Measurements from ENCODE around the gene COG8. TPM values are rescaled to one million over a fixed set of nuclear protein-coding genes. Genes with fewer than 3 reads are reported as not detected.

Gene COG8
- total RNA-seq, 4 donors from 2014 or later = 24.0 to 36.0 (median 30.1) TPM

- no peak for TF ChIP-seq POLR2A (IDR thresholded peaks at IDR 0.05)
- TF ChIP-seq, protein P1, sequence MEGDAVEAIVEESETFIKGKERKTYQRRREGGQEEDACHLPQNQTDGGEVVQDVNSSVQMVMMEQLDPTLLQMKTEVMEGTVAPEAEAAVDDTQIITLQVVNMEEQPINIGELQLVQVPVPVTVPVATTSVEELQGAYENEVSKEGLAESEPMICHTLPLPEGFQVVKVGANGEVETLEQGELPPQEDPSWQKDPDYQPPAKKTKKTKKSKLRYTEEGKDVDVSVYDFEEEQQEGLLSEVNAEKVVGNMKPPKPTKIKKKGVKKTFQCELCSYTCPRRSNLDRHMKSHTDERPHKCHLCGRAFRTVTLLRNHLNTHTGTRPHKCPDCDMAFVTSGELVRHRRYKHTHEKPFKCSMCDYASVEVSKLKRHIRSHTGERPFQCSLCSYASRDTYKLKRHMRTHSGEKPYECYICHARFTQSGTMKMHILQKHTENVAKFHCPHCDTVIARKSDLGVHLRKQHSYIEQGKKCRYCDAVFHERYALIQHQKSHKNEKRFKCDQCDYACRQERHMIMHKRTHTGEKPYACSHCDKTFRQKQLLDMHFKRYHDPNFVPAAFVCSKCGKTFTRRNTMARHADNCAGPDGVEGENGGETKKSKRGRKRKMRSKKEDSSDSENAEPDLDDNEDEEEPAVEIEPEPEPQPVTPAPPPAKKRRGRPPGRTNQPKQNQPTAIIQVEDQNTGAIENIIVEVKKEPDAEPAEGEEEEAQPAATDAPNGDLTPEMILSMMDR (IDR thresholded peaks at IDR 0.05) = no peak
- intact Hi-C loops (cut with DNase I) = no loop called here
- no peaks in the 10 kb centered on the region for H3K9me3 ChIP-seq
- no peaks in the 10 kb centered on the region for H3K27me3 ChIP-seq
- H3K27ac ChIP-seq = no peak overlapping the region
- H3K4me1 ChIP-seq = peaks cover 3 to 11% (median 5%) of the 10 kb centered on the region in 3 donors
- peaks cover 0 to 42% (median 0%) of the 10 kb centered on the region in 3 donors for H3K36me3 ChIP-seq
- H3K4me3 ChIP-seq = no peak overlapping the region
- 83 to 85% methylated on average over 1 of the region's 1 CpG for WGBS, 2 donors
- no peak for DNase-seq
Measured at GRCh38 chr16:69307091-69307490, 32.3 kb downstream of the COG8 start.

- Histone ChIP-seq H3K9me3 (no peaks in the 10 kb centered on the region), H3K27me3 (no peaks in the 10 kb centered on the region), H3K4me1 (peaks cover 3 to 7% (median 5%) of the 10 kb centered on the region in 3 donors), H3K27ac (no peak overlapping the region), H3K4me3 (no peak overlapping the region), H3K36me3 (peaks cover 0 to 52% (median 0%) of the 10 kb centered on the region in 3 donors)
- DNase-seq = no peak
- WGBS, 2 donors = 68 to 80% methylated on average over 1 of the region's 1 CpG
- intact Hi-C loops (cut with DNase I) = no loop called here
- TF ChIP-seq, protein P1 (IDR thresholded peaks at IDR 0.05) = no peak
- TF ChIP-seq POLR2A (IDR thresholded peaks at IDR 0.05) = no peak
Measured at GRCh38 chr16:69306031-69306430, 33.3 kb downstream of the COG8 start.

GRCh38 chr16:69302301-69302700 is 37.1 kb downstream of the COG8 start:
- Histone ChIP-seq H3K27me3 (no peaks in the 10 kb centered on the region), H3K9me3 (no peaks in the 10 kb centered on the region), H3K4me3 (no peak overlapping the region), H3K36me3 (peaks cover 0 to 82% (median 0%) of the 10 kb centered on the region in 3 donors), H3K27ac (no peak overlapping the region), H3K4me1 (peaks cover 0 to 6% (median 0%) of the 10 kb centered on the region in 3 donors)
- intact Hi-C loops (cut with DNase I) = no loop called here
- TF ChIP-seq POLR2A (IDR thresholded peaks at IDR 0.05) = no peak
- TF ChIP-seq, protein P1 (IDR thresholded peaks at IDR 0.05) = no peak
- no peak for DNase-seq
- WGBS, 2 donors = 90 to 93% methylated on average over 4 of the region's 4 CpGs

DNA sequence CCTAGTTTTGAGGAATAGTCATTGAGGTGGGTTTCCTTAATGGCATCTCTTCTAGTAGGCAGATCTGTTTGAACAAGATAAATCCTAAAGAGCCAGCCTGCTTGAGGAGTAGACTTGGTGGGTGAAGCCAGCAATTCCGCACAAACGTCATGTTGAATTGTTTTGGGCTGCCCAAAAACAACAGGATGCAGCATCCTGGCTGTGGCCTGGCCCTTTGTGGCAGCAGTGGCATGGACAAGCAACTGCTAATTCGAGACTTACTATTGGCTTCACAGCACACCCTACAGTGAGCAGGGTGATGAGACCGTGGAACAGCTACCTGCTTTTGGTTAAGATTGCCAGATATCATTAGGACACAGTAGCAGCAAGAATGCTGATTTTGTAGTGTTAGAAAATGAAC is 37.5 kb downstream of the COG8 start:
- no peak for DNase-seq
- 87 to 94% methylated on average over 4 of the region's 4 CpGs for WGBS, 2 donors
- TF ChIP-seq, protein P1 (IDR thresholded peaks at IDR 0.05) = no peak
- no peak for TF ChIP-seq POLR2A (IDR thresholded peaks at IDR 0.05)
- no peaks in the 10 kb centered on the region for H3K9me3 ChIP-seq
- H3K36me3 ChIP-seq = peaks cover 0 to 78% (median 0%) of the 10 kb centered on the region in 3 donors
- intact Hi-C loops (cut with DNase I) = no loop called here
- no peak overlapping the region for H3K27ac ChIP-seq
- H3K4me1 ChIP-seq = peaks cover 0 to 6% (median 0%) of the 10 kb centered on the region in 3 donors
- no peaks in the 10 kb centered on the region for H3K27me3 ChIP-seq
- H3K4me3 ChIP-seq = no peak overlapping the region

DNA sequence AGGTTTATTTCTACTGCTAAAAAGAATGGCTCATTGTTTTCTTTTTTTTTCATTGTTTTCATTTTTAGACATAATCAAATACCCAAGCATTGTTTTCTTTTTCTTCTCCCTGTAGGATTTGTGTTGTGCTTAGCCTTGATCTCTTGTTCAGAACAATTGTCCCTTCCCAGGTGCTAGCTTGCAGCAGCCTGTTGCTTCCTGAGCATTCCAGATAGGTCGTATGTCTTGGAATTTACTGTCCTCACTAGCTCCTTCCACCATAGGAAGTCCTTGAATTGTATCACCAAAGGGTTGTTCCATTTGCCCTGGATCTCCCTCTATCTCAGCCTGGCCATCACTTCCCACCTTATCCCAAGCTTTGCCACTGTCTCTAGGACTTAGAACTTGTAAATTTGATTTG is 38.2 kb downstream of the COG8 start:
- 55 to 58% methylated on average over 1 of the region's 1 CpG for WGBS, 2 donors
- Histone ChIP-seq H3K4me1 (peaks cover 0 to 6% (median 0%) of the 10 kb centered on the region in 3 donors), H3K9me3 (no peaks in the 10 kb centered on the region), H3K27ac (no peak overlapping the region), H3K27me3 (no peaks in the 10 kb centered on the region), H3K36me3 (peaks cover 0 to 71% (median 0%) of the 10 kb centered on the region in 3 donors), H3K4me3 (no peak overlapping the region)
- no peak for TF ChIP-seq POLR2A (IDR thresholded peaks at IDR 0.05)
- TF ChIP-seq, protein P1 (IDR thresholded peaks at IDR 0.05) = no peak
- DNase-seq = no peak
- intact Hi-C loops (cut with DNase I) = no loop called here
